Raji (cell line): ENCODE measurements around the gene KAT8.
A peak's percentile ranks its signal among the peaks of the same experiment; 100 is the strongest.

Source experiments
- POLR2A ChIP-seq: IDR thresholded peaks from 2 replicates; pipeline ENCODE4 v1.6.1; 2011; ENCODE audit warnings: low read depth, low read length, control low read depth; ENCODE audit not compliant: insufficient read depth

The KAT8 gene

GRCh38 chr16:31131841-31132271 is 14.4 kb downstream of the KAT8 start:
- no peak for TF ChIP-seq POLR2A

- no peak for TF ChIP-seq POLR2A
These were observed 15.0 kb downstream of the KAT8 start for GRCh38 chr16:31132303-31132979.

GRCh38 chr16:31133046-31133501 is 15.6 kb downstream of the KAT8 start:
- TF ChIP-seq POLR2A = no peak

- no peak for TF ChIP-seq POLR2A
These were observed 16.7 kb downstream of the KAT8 start for GRCh38 chr16:31134091-31134571.

- no peak for TF ChIP-seq POLR2A
These were observed 17.4 kb downstream of the KAT8 start for GRCh38 chr16:31134625-31135534.

GRCh38 chr16:31135535-31136286 is 18.2 kb downstream of the KAT8 start, which contains the start of gene PRSS8:
Gene PRSS8, minus strand, starts transcription at chr16:31135727. Its CDS starts 229 bp downstream, at chr16:31135498.
- no peak for TF ChIP-seq POLR2A

- no peak for TF ChIP-seq POLR2A
These were observed 18.8 kb downstream of the KAT8 start for GRCh38 chr16:31136287-31136662.

- no peak for TF ChIP-seq POLR2A
These were observed 21.4 kb downstream of the KAT8 start for GRCh38 chr16:31138621-31139578.

- TF ChIP-seq POLR2A = no peak
These were observed 24.1 kb downstream of the KAT8 start for GRCh38 chr16:31141489-31142108.

GRCh38 chr16:31142109-31143010 is 24.9 kb downstream of the KAT8 start:
- peak; percentile 59 for TF ChIP-seq POLR2A

GRCh38 chr16:31143011-31143693 is 25.7 kb downstream of the KAT8 start:
- no peak for TF ChIP-seq POLR2A

- TF ChIP-seq POLR2A = no peak
These were observed 26.3 kb downstream of the KAT8 start for GRCh38 chr16:31143694-31144148.
